Tibial nerve (tissue), 4 donors: ENCODE data around the gene HBP1. TPM values are rescaled to one million over a fixed set of nuclear protein-coding genes. Genes with fewer than 3 reads are reported as not detected.

Experiments used
- DNase-seq, 2 donors: peaks; one replicate each; pipeline ENCODE4 v3.0.0-alpha.2; 2019; ENCODE audit warnings: low spot score in 2 of 2
- H3K27ac ChIP-seq, 4 donors: fragments of 200-600 bp; sonication (generic) in 3 of 4; one replicate each; pipeline ENCODE4 v1.5.1; 2017 to 2019; ENCODE audit warnings: mild to moderate bottlenecking in 1 of 4
- H3K27me3 ChIP-seq, 2 donors: fragments of 200-600 bp; sonication (generic) in 1 of 2; one replicate each; pipeline versions ENCODE4 v1.5.1 to v1.6.0; 2017 to 2019
- H3K36me3 ChIP-seq, 3 donors: fragments of 200-600 bp; sonication (generic); one replicate each; pipeline ENCODE4 v1.5.1; 2018 to 2019
- H3K4me1 ChIP-seq, 4 donors: fragments of 200-600 bp; sonication (generic) in 3 of 4; one replicate each; pipeline ENCODE4 v1.5.1; 2017 to 2019
- H3K4me3 ChIP-seq, 4 donors: fragments of 200-600 bp; sonication (generic) in 3 of 4; one replicate each; pipeline ENCODE4 v1.5.1; 2017 to 2019; ENCODE audit warnings: mild to moderate bottlenecking in 1 of 4, moderate library complexity in 1 of 4
- H3K9me3 ChIP-seq, 4 donors: fragments of 200-600 bp; sonication (generic) in 3 of 4; one replicate each; pipeline ENCODE4 v1.5.1; 2017 to 2019
- CTCF ChIP-seq, 5 experiments: fragments of 200-600 bp in 3 of 5; fragments of 450-650 bp in 2 of 5; sonication (generic) in 3 of 5; IDR thresholded peaks; one replicate each; pipeline ENCODE4 v1.5.1; 2016 to 2019; ENCODE audit warnings: antibody characterized with exemption in 5 of 5, mild to moderate bottlenecking in 3 of 5, moderate library complexity in 2 of 5
- EP300 ChIP-seq, 2 donors: sonication (generic); formaldehyde crosslinking; IDR thresholded peaks; one replicate each; pipeline ENCODE4 v1.6.1; 2017; ENCODE audit warnings: antibody characterized with exemption in 2 of 2, mild to moderate bottlenecking in 1 of 2
- POLR2A ChIP-seq, 2 donors: fragments of 450-650 bp; IDR thresholded peaks; one replicate each; pipeline ENCODE4 v1.6.1; 2017; ENCODE audit warnings: antibody characterized with exemption in 2 of 2, mild to moderate bottlenecking in 2 of 2, moderate library complexity in 2 of 2
- WGBS, 2 donors: methylation state at CpG; one replicate each; pipeline ENCODE4 v1.1.5; 2018; 5-methylcytosine and 5-hydroxymethylcytosine counted together
- total RNA-seq, 4 donors: library from RNA; depleted of rRNA; stranded (reverse); fragments of >200 nt; gene quantifications; one replicate each; pipeline ENCODE4 v1.1.0, GENCODE V29; 2016

Gene HBP1
- total RNA-seq, 4 donors from 2014 or later = 78.9 to 157 (median 123) TPM

GRCh38 chr7:107169120-107170050 is 582 bp downstream of the HBP1 start:
- Histone ChIP-seq H3K4me1 (peaks cover 0 to 46% (median 35%) of the 10 kb centered on the region in 4 donors), H3K27me3 (no peaks in the 10 kb centered on the region), H3K36me3 (no peaks in the 10 kb centered on the region), H3K4me3 (peak overlapping the region; percentile 87 to 93 (median 90)), H3K27ac (peak overlapping the region; percentile 99 to 100 (median 100)), H3K9me3 (no peaks in the 10 kb centered on the region)
- TF ChIP-seq POLR2A (IDR thresholded peaks at IDR 0.05) (peak; percentile 67 to 88), EP300 (IDR thresholded peaks at IDR 0.05) (peak; percentile 85 to 96), CTCF (IDR thresholded peaks at IDR 0.05) (peak in 4 of 5 experiments; percentile 13 to 45 (median 18))
- WGBS, 2 donors = 0% methylated on average over 61 to 66 of the region's 73 CpGs
- DNase-seq = peak; percentile 95 to 98

- no peaks in the 10 kb centered on the region for H3K27me3 ChIP-seq
- DNase-seq = no peak
- 9 to 11% methylated on average over 13 of the region's 13 CpGs for WGBS, 2 donors
- peak overlapping the region; percentile 87 to 93 (median 90) for H3K4me3 ChIP-seq
- no peaks in the 10 kb centered on the region for H3K9me3 ChIP-seq
- H3K27ac ChIP-seq = peak overlapping the region; percentile 99 to 100 (median 100)
- H3K4me1 ChIP-seq = peaks cover 0 to 55% (median 41%) of the 10 kb centered on the region in 4 donors
- TF ChIP-seq CTCF (IDR thresholded peaks at IDR 0.05) (peak in 1 of 5 experiments; percentile 0), EP300 (IDR thresholded peaks at IDR 0.05) (no peak), POLR2A (IDR thresholded peaks at IDR 0.05) (no peak)
- H3K36me3 ChIP-seq = no peaks in the 10 kb centered on the region
Measured at GRCh38 chr7:107170051-107170915, 1.5 kb downstream of the HBP1 start.

GRCh38 chr7:107171496-107171895 is 2.7 kb downstream of the HBP1 start:
- H3K36me3 ChIP-seq = no peaks in the 10 kb centered on the region
- no peaks in the 10 kb centered on the region for H3K9me3 ChIP-seq
- peak overlapping the region in 1 of 4 donors; percentile 26 for H3K27ac ChIP-seq
- H3K4me1 ChIP-seq = peaks cover 0 to 65% (median 41%) of the 10 kb centered on the region in 4 donors
- no peak for DNase-seq
- H3K4me3 ChIP-seq = no peak overlapping the region
- no peaks in the 10 kb centered on the region for H3K27me3 ChIP-seq
- 91% methylated on average over 12 of the region's 12 CpGs for WGBS, 2 donors
- TF ChIP-seq POLR2A (IDR thresholded peaks at IDR 0.05) (no peak), EP300 (IDR thresholded peaks at IDR 0.05) (no peak), CTCF (IDR thresholded peaks at IDR 0.05) (no peak)

GRCh38 chr7:107172276-107173032 is 3.7 kb downstream of the HBP1 start:
- H3K9me3 ChIP-seq = no peaks in the 10 kb centered on the region
- no peak for DNase-seq
- no peak overlapping the region for H3K4me3 ChIP-seq
- H3K4me1 ChIP-seq = peaks cover 0 to 69% (median 48%) of the 10 kb centered on the region in 4 donors
- TF ChIP-seq CTCF (IDR thresholded peaks at IDR 0.05) (no peak), POLR2A (IDR thresholded peaks at IDR 0.05) (no peak), EP300 (IDR thresholded peaks at IDR 0.05) (no peak)
- H3K27me3 ChIP-seq = no peaks in the 10 kb centered on the region
- no peaks in the 10 kb centered on the region for H3K36me3 ChIP-seq
- peak overlapping the region in 1 of 4 donors; percentile 5 for H3K27ac ChIP-seq
- WGBS, 2 donors = 71 to 74% methylated on average over 4 of the region's 4 CpGs
